ENCODE measurements around the gene EMC1.

EMC1 gene

DNA sequence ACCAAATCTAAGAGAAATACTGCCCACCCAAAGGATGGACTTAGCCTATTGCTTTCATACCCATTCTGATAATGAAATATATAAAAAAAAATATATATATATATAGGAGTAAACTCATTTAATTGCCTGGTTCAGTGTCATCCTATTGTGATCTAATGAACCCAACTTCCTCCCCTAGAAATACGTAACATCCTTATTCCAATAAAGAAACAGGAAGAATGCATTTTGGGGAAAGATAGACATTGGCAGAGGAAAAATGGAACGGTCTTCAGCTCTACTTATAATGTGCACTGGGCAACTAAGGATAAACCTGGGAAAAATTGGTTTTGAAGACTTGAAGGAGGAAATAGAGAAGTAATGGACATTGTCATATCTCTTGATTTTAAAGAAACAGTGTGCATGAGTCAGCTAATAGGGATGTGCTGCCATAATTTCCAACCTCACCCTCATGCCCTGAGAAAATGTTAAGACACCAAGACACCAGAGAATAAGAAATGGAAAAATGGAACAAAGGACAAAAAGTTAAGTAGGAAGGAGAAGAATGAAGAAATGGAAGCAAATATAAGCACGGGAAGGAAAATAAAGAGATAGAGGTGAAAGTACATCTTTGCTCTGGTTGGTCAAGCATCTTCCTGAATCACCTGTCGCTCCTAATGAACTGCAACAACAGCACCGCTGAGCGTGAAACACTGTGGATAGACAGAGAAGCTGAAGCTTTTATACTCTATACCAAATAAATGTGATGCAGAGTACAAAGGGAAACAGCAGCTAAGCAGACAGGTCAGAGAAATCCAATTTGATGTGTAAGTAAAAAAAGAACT lies 46.7 kb downstream of the EMC1 start:
- Histone ChIP-seq H3K27ac (ENCODE audit: insufficient read depth, low read depth, low read length, poor library complexity, severe bottlenecking) (no peak overlapping the region), H3K4me1 (ENCODE audit: control insufficient read depth, insufficient read depth, low read length) (no peaks in the 10 kb centered on the region), H3K4me3 (ENCODE audit: insufficient read depth, low read depth, low read length) (no peak overlapping the region), H3K9me3 (ENCODE audit: control insufficient read depth, low read length) (no peaks in the 10 kb centered on the region), H3K36me3 (ENCODE audit: control insufficient read depth, insufficient read depth, low read length) (peaks cover 3% of the 10 kb centered on the region), H3K27me3 (ENCODE audit: control insufficient read depth, insufficient read depth, low read length, poor library complexity, severe bottlenecking) (no peaks in the 10 kb centered on the region)
- WGBS, 2 experiments, result 96 to 99% methylated on average over 5 to 6 of the region's 6 CpGs

DNA sequence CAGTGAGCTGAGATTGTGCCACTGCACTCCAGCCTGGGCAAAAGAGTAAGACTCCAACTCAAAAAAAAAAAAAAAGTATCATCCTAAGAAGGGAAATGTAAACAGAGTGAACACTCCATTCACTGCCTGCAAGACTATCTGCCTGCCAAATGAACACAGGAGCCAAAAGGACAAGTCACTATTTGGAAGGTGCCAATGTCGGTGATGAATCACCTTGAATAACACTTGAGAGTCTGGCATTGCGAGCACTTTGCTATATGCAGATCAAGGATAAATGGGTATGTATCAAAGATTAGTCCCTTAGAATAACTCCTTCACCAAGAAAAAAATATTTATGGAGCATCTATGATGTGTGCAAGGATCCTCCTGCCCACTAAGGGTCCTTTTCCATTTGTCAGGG lies 47.9 kb downstream of the EMC1 start:
- Histone ChIP-seq H3K4me1 (ENCODE audit: control insufficient read depth, insufficient read depth, low read length) (no peaks in the 10 kb centered on the region), H3K9me3 (ENCODE audit: control insufficient read depth, low read length) (no peaks in the 10 kb centered on the region), H3K36me3 (ENCODE audit: control insufficient read depth, insufficient read depth, low read length) (peaks cover 15% of the 10 kb centered on the region), H3K27me3 (ENCODE audit: control insufficient read depth, insufficient read depth, low read length, poor library complexity, severe bottlenecking) (no peaks in the 10 kb centered on the region), H3K27ac (ENCODE audit: insufficient read depth, low read depth, low read length, poor library complexity, severe bottlenecking) (no peak overlapping the region), H3K4me3 (ENCODE audit: insufficient read depth, low read depth, low read length) (no peak overlapping the region)
- WGBS, 2 experiments, result 92 to 100% methylated on average over 2 of the region's 2 CpGs

DNA sequence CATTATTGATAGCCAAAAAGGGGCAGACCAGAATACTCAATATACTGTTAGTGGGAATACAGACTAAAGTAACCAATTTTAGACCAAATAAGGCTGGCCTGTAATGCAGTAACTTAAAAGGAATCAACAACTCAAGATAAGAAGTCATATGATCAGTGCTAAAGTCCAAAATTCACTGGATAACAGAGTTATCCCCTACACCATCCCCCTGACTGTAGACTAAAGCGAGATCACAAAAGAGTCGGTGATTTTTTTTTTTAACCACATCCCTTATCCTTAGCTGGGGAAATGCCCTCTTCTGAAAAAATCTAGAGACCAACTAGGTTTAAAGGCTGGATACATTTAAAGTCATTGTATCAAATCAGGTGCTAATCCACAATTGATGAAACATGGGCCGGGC lies 48.9 kb downstream of the EMC1 start:
- Histone ChIP-seq H3K27ac (ENCODE audit: insufficient read depth, low read depth, low read length, poor library complexity, severe bottlenecking) (no peak overlapping the region), H3K9me3 (ENCODE audit: control insufficient read depth, low read length) (no peaks in the 10 kb centered on the region), H3K4me3 (ENCODE audit: insufficient read depth, low read depth, low read length) (no peak overlapping the region), H3K4me1 (ENCODE audit: control insufficient read depth, insufficient read depth, low read length) (no peaks in the 10 kb centered on the region), H3K36me3 (ENCODE audit: control insufficient read depth, insufficient read depth, low read length) (peaks cover 25% of the 10 kb centered on the region), H3K27me3 (ENCODE audit: control insufficient read depth, insufficient read depth, low read length, poor library complexity, severe bottlenecking) (no peaks in the 10 kb centered on the region)
- 94 to 97% methylated on average over 3 of the region's 3 CpGs for WGBS, 2 experiments

DNA sequence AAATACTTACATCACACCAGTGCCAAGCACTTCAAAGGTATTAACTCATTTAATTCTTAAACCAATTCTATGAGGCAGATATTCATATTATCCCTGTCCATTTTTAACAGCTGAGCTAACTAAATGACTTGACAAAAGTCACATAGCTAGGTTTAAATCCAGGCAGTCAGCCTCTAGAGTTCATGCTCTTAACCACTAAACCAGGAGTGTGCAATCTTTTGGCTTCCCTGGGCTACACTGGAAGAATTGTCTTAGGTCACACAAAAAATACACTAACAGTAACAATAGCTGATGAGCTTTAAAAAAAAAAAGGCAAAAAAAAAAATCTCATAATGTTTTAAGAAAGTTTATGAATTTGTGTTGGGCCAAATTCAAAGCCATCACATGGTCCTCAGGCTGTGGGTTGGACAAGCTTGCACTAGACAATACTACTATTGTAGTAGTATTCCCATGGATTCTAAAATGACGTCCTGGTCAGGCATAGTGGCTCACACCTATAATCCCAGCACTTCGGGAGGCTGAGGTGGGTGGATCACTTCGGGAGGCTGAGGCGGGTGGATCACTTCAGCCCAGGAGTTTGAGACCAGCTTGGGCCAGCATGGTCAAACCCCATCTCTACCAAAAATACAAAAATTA lies 51.2 kb downstream of the EMC1 start:
- H3K27ac ChIP-seq (ENCODE audit: insufficient read depth, low read depth, low read length, poor library complexity, severe bottlenecking), result no peak overlapping the region
- H3K27me3 ChIP-seq (ENCODE audit: control insufficient read depth, insufficient read depth, low read length, poor library complexity, severe bottlenecking), result no peaks in the 10 kb centered on the region
- H3K9me3 ChIP-seq (ENCODE audit: control insufficient read depth, low read length), result no peaks in the 10 kb centered on the region
- 89 to 93% methylated on average over 4 of the region's 4 CpGs for WGBS, 2 experiments
- H3K36me3 ChIP-seq (ENCODE audit: control insufficient read depth, insufficient read depth, low read length), result peaks cover 31% of the 10 kb centered on the region
- no peak overlapping the region for H3K4me3 ChIP-seq (ENCODE audit: insufficient read depth, low read depth, low read length)
- H3K4me1 ChIP-seq (ENCODE audit: control insufficient read depth, insufficient read depth, low read length), result no peaks in the 10 kb centered on the region

DNA sequence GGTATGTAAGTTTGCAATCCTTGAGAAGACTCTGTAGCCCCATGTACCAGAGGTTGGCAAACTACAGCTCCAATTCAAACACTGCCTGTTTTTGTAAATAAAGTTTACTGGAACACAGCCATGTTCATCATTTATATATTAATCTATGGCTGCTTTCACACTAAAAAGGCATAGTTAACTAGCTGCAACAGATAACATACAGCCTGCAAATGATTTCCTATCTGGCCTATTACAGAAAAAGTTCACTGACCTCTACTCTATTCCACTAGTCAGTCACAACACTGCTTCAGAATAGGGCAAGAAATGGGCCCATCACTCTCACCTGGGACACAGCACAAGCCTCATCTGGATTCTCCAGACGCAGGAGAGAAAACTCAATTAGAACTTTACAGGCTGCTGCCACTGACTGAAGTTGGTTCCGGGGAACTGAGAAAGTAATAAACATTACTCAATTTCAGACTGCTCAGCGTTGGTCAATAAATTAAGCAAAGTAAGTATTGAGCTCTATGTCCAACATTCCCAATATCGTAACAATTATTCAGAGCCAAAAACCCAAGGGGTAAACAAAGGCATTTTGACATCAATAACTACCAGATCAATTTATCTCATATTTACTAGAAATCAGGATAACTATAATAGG lies 51.9 kb downstream of the EMC1 start:
- Histone ChIP-seq H3K27me3 (ENCODE audit: control insufficient read depth, insufficient read depth, low read length, poor library complexity, severe bottlenecking) (no peaks in the 10 kb centered on the region), H3K36me3 (ENCODE audit: control insufficient read depth, insufficient read depth, low read length) (peaks cover 31% of the 10 kb centered on the region), H3K4me3 (ENCODE audit: insufficient read depth, low read depth, low read length) (no peak overlapping the region), H3K4me1 (ENCODE audit: control insufficient read depth, insufficient read depth, low read length) (no peaks in the 10 kb centered on the region), H3K27ac (ENCODE audit: insufficient read depth, low read depth, low read length, poor library complexity, severe bottlenecking) (no peak overlapping the region), H3K9me3 (ENCODE audit: control insufficient read depth, low read length) (no peaks in the 10 kb centered on the region)
- 91 to 93% methylated on average over 4 of the region's 4 CpGs for WGBS, 2 experiments

DNA sequence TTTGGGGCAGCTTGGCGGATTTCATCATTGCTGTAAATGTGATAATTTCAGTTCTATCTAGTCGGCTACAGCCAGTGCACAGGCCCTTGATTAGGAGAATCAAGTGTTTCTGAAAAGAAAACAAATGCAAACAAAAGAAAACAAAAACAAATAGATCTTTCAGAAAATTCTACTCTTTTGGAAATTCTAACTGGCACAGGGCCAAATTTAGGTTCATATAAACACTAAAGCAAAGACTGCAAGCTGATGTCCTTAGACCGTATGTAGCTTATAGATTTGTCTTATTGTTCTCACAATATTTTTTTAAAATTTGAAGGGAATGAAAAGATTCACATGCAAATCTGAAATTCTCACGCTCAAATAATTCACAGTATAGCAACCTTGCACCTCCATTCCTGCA lies 52.5 kb downstream of the EMC1 start:
- no peaks in the 10 kb centered on the region for H3K9me3 ChIP-seq (ENCODE audit: control insufficient read depth, low read length)
- no peaks in the 10 kb centered on the region for H3K4me1 ChIP-seq (ENCODE audit: control insufficient read depth, insufficient read depth, low read length)
- 95% methylated on average over 4 of the region's 4 CpGs for WGBS, 2 experiments
- no peak overlapping the region for H3K27ac ChIP-seq (ENCODE audit: insufficient read depth, low read depth, low read length, poor library complexity, severe bottlenecking)
- no peaks in the 10 kb centered on the region for H3K27me3 ChIP-seq (ENCODE audit: control insufficient read depth, insufficient read depth, low read length, poor library complexity, severe bottlenecking)
- no peak overlapping the region for H3K4me3 ChIP-seq (ENCODE audit: insufficient read depth, low read depth, low read length)
- H3K36me3 ChIP-seq (ENCODE audit: control insufficient read depth, insufficient read depth, low read length), result peaks cover 34% of the 10 kb centered on the region

DNA sequence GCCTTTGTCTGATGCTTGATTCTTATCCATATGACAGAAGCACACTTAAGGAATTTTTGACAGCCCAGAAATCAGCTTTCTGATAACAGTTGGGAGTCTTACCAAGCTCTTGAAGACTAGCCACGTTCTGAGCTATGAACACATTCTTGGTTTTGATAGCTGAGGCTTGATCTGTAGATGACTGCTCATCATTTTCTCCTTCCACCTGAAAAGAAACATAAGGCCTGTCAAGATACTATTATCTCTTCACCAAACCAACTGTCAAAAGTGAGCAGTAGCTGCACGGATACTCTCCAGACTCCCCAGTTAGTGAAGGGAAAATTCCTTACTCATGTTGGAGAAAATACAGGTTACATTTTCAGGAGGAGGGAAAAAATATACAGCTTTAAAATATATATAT lies 53.5 kb downstream of the EMC1 start:
- WGBS, 2 experiments, result 96 to 99% methylated on average over 1 to 2 of the region's 2 CpGs
- Histone ChIP-seq H3K4me1 (ENCODE audit: control insufficient read depth, insufficient read depth, low read length) (no peaks in the 10 kb centered on the region), H3K27ac (ENCODE audit: insufficient read depth, low read depth, low read length, poor library complexity, severe bottlenecking) (no peak overlapping the region), H3K4me3 (ENCODE audit: insufficient read depth, low read depth, low read length) (no peak overlapping the region), H3K36me3 (ENCODE audit: control insufficient read depth, insufficient read depth, low read length) (peaks cover 44% of the 10 kb centered on the region), H3K27me3 (ENCODE audit: control insufficient read depth, insufficient read depth, low read length, poor library complexity, severe bottlenecking) (no peaks in the 10 kb centered on the region), H3K9me3 (ENCODE audit: control insufficient read depth, low read length) (no peaks in the 10 kb centered on the region)

DNA sequence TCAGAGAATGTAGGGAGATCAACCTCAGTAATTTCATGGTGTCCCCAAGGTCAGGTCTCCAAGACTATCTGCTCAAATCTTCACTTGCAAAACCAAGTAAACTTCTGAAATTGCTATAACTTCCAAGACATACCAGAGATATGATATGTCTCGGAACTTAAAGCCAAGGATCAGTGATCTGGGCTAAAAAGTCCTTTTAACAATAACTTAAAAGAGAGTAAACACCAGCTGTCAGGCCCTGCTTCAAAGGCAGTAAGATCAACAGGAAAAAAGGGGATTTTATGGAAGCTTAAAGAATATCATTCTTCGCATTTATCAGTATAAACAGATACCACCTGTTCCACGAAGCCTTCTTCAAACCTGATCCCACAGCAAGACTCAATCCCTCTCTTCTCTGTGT lies 55.0 kb downstream of the EMC1 start:
- Histone ChIP-seq H3K4me3 (ENCODE audit: insufficient read depth, low read depth, low read length) (no peak overlapping the region), H3K27ac (ENCODE audit: insufficient read depth, low read depth, low read length, poor library complexity, severe bottlenecking) (no peak overlapping the region), H3K9me3 (ENCODE audit: control insufficient read depth, low read length) (no peaks in the 10 kb centered on the region), H3K27me3 (ENCODE audit: control insufficient read depth, insufficient read depth, low read length, poor library complexity, severe bottlenecking) (no peaks in the 10 kb centered on the region), H3K4me1 (ENCODE audit: control insufficient read depth, insufficient read depth, low read length) (no peaks in the 10 kb centered on the region), H3K36me3 (ENCODE audit: control insufficient read depth, insufficient read depth, low read length) (peaks cover 54% of the 10 kb centered on the region)
- WGBS, 2 experiments, result 98 to 100% methylated on average over 3 of the region's 3 CpGs

DNA sequence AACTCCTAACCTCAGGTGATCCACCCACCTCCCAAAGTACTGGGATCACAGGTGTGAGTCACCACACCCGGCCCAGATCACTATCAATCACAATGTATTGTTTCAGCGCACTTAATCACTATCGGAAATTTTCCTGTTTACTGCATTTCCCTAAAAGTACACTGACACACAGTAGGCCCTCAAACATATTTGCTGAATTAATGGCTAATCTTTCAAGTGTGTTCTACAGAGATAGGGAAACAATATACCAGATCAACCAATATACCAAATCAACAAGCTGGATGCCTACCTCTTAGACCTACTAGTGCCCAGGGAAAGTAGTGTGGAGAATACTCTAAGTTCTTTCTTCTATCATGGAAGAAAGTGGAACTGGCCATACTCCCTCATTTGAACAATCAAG lies 58.3 kb downstream of the EMC1 start:
- 97% methylated on average over 3 of the region's 3 CpGs for WGBS, 2 experiments
- H3K27me3 ChIP-seq (ENCODE audit: control insufficient read depth, insufficient read depth, low read length, poor library complexity, severe bottlenecking), result no peaks in the 10 kb centered on the region
- no peaks in the 10 kb centered on the region for H3K9me3 ChIP-seq (ENCODE audit: control insufficient read depth, low read length)
- peaks cover 59% of the 10 kb centered on the region for H3K36me3 ChIP-seq (ENCODE audit: control insufficient read depth, insufficient read depth, low read length)
- no peaks in the 10 kb centered on the region for H3K4me1 ChIP-seq (ENCODE audit: control insufficient read depth, insufficient read depth, low read length)
- no peak overlapping the region for H3K4me3 ChIP-seq (ENCODE audit: insufficient read depth, low read depth, low read length)
- H3K27ac ChIP-seq (ENCODE audit: insufficient read depth, low read depth, low read length, poor library complexity, severe bottlenecking), result no peak overlapping the region

DNA sequence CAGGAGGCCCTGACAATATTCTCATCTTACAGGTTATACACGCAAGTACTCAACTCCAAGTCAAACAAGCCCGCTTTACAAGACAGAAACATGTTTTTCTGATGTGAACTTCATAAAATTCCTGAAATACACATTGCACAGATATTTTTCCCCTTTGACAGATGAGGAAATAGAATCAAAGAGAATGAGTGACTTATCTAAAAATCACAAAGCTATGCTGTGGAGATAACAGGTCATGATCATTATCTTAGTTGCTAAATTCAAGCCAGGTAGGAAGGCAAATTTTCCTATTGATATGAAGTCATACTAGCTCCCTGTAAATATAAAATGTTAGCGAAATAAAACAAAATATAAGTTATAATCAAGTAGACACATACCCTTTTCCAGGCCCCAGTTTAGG lies 59.5 kb downstream of the EMC1 start:
- Histone ChIP-seq H3K36me3 (ENCODE audit: control insufficient read depth, insufficient read depth, low read length) (peaks cover 51% of the 10 kb centered on the region), H3K4me3 (ENCODE audit: insufficient read depth, low read depth, low read length) (no peak overlapping the region), H3K27ac (ENCODE audit: insufficient read depth, low read depth, low read length, poor library complexity, severe bottlenecking) (no peak overlapping the region), H3K27me3 (ENCODE audit: control insufficient read depth, insufficient read depth, low read length, poor library complexity, severe bottlenecking) (no peaks in the 10 kb centered on the region), H3K4me1 (ENCODE audit: control insufficient read depth, insufficient read depth, low read length) (no peaks in the 10 kb centered on the region), H3K9me3 (ENCODE audit: control insufficient read depth, low read length) (no peaks in the 10 kb centered on the region)
- 93 to 96% methylated on average over 2 to 3 of the region's 3 CpGs for WGBS, 2 experiments
